GM12878 (cell line): ENCODE measurements around the gene MPZL3.

Experiments used
- CEBPB ChIP-seq, 2 experiments: fragments of 150-350 bp in 1 of 2; IDR thresholded peaks; 2 replicates each; pipeline ENCODE4 v1.6.1; 2012 to 2014; ENCODE audit warnings: low read depth in 2 of 2, low read length in 2 of 2, borderline replicate concordance in 1 of 2, inconsistent platforms in 1 of 2
- CTCF ChIP-seq, 3 experiments: IDR thresholded peaks in 2 of 3; conservative IDR thresholded peaks in 1 of 3; 2 replicates each; pipeline ENCODE4 v1.5.1; 2011; ENCODE audit warnings: low read depth in 3 of 3, low read length in 3 of 3, mild to moderate bottlenecking in 3 of 3, control low read depth in 2 of 3, moderate library complexity in 2 of 3, inconsistent platforms in 1 of 3, mixed read lengths in 1 of 3; ENCODE audit not compliant: control insufficient read depth in 2 of 3, insufficient read depth in 1 of 3; ENCODE audit errors: extremely low read depth in 1 of 3
- EZH2 ChIP-seq: IDR thresholded peaks from 2 replicates; pipeline ENCODE4 v1.6.1; 2012; ENCODE audit warnings: low read depth, mild to moderate bottlenecking, control low read depth, inconsistent platforms, low read length, borderline replicate concordance; ENCODE audit not compliant: control insufficient read depth
- GABPA ChIP-seq: IDR thresholded peaks from 2 replicates; pipeline ENCODE4 v1.6.1; 2014; ENCODE audit warnings: antibody characterized with exemption, low read depth, mild to moderate bottlenecking, inconsistent platforms
- HCFC1 ChIP-seq: fragments of 150-350 bp; IDR thresholded peaks from 2 replicates; pipeline ENCODE4 v1.6.1; 2014; ENCODE audit warnings: low read length
- KDM1A ChIP-seq: fragments of 200-600 bp; sonication (generic); IDR thresholded peaks from 2 replicates; pipeline ENCODE4 v1.6.1; 2016; ENCODE audit warnings: borderline replicate concordance
- NFYB ChIP-seq: IDR thresholded peaks from 2 replicates; pipeline ENCODE4 v1.6.1; 2011; ENCODE audit warnings: low read depth, mild to moderate bottlenecking, low read length, improper control_type of control experiment, moderate library complexity; ENCODE audit not compliant: insufficient read depth
- POLR2A ChIP-seq: IDR thresholded peaks from 2 replicates; pipeline ENCODE4 v1.6.1; 2011; ENCODE audit warnings: low read depth, mild to moderate bottlenecking, low read length
- POLR2AphosphoS5 ChIP-seq: IDR thresholded peaks from 2 replicates; pipeline ENCODE4 v1.6.1; 2011; ENCODE audit warnings: mild to moderate bottlenecking, low read length, inconsistent platforms
- REST ChIP-seq: IDR thresholded peaks from 2 replicates; pipeline ENCODE4 v1.6.1; 2012; ENCODE audit warnings: mild to moderate bottlenecking, low read depth, low read length
- TCF3 ChIP-seq: IDR thresholded peaks from 2 replicates; pipeline ENCODE4 v1.6.1; 2012; ENCODE audit warnings: low read depth, mild to moderate bottlenecking, low read length, borderline replicate concordance; ENCODE audit not compliant: insufficient read depth
- ZNF24 ChIP-seq: fragments of 450-650 bp; IDR thresholded peaks from 2 replicates; pipeline ENCODE4 v1.6.1; 2017; ENCODE audit warnings: antibody characterized with exemption, mild to moderate bottlenecking

GRCh38 chr11:118194835-118195627, 57.1 kb downstream of the MPZL3 start:
- no peak for TF ChIP-seq REST
- no peak for TF ChIP-seq EZH2
- TF ChIP-seq GABPA: no peak
- no peak for TF ChIP-seq CTCF (IDR thresholded peaks at IDR 0.05 in 2 of 3, conservative IDR thresholded peaks at IDR 0.05 in 1 of 3; ENCODE audit: control insufficient read depth in 2 of 3, extremely low read depth in 1 of 3, insufficient read depth in 1 of 3, low read depth in 3 of 3, low read length in 3 of 3)
- no peak for TF ChIP-seq POLR2A
- no peak for TF ChIP-seq KDM1A
- TF ChIP-seq ZNF24: no peak
- TF ChIP-seq NFYB: no peak
- TF ChIP-seq TCF3: no peak
- TF ChIP-seq CEBPB (IDR thresholded peaks at IDR 0.05; ENCODE audit: borderline replicate concordance in 1 of 2, low read depth in 2 of 2, low read length in 2 of 2): no peak
- TF ChIP-seq POLR2AphosphoS5: no peak
- no peak for TF ChIP-seq HCFC1
